Right cardiac atrium (tissue), 5 donors: ENCODE measurements around the gene UMPS. TPM values are rescaled to one million over a fixed set of nuclear protein-coding genes. Genes with fewer than 3 reads are reported as not detected.
A peak's percentile ranks its signal among the peaks of the same experiment; 100 is the strongest.
"Not testable (repeated sequence)": the region's sequence is repeated elsewhere in the genome, so short reads cannot be mapped to it uniquely, and the experiment has no call there.

Experiments
- ATAC-seq, 2 donors: fragments of 200-7000 bp; cut with Tn5 transposase; one replicate each; pipeline versions ENCODE4 v1.8.0 to v1.9.1; 2020; ENCODE audit warnings: moderate library complexity in 2 of 2, mild to moderate bottlenecking in 1 of 2
- DNase-seq, 3 donors: peaks; one replicate each; pipeline ENCODE4 v3.0.0-alpha.2; 2020
- H3K27ac ChIP-seq: one replicate; pipeline ENCODE4 v1.5.1; 2013; ENCODE audit warnings: mild to moderate bottlenecking, low read length, control low read depth, moderate library complexity
- H3K27me3 ChIP-seq: one replicate; pipeline ENCODE4 v1.6.1; 2013; ENCODE audit not compliant: control insufficient read depth, insufficient read depth
- H3K4me1 ChIP-seq: one replicate; pipeline ENCODE4 v1.6.1; 2013; ENCODE audit warnings: low read length; ENCODE audit not compliant: control insufficient read depth, insufficient read depth
- H3K4me3 ChIP-seq: one replicate; pipeline ENCODE4 v1.5.1; 2013; ENCODE audit warnings: low read length, control low read depth
- H3K9me3 ChIP-seq: one replicate; pipeline ENCODE4 v1.6.1; 2013; ENCODE audit warnings: low read length; ENCODE audit not compliant: control insufficient read depth
- WGBS: extraction: QIAGEN DNeasy Blood & Tissue Kit; methylation state at CpG from one replicate; pipeline ENCODE4 v1.1.7; 2013; 5-methylcytosine and 5-hydroxymethylcytosine counted together
- intact Hi-C, 4 donors: fragments of 100-400 bp; cut with DNase I; formaldehyde crosslinking; loops; one replicate each; pipeline versions ENCODE4 v1.11.0 to v1.14.0; 2022 to 2023
- polyA plus RNA-seq: library from polyadenylated mRNA; stranded (reverse); fragments of 200-250 nt; gene quantifications from one replicate; pipeline ENCODE4 v1.2.3, GENCODE V29; 2013
- total RNA-seq, 4 donors: library from RNA; stranded (reverse); fragmentation: NEBNext Ultra II Directional; extraction: Animal tissue kit (Norgen Biotek cat#: 25700); gene quantifications; one replicate each; pipeline ENCODE4 v1.2.1, GENCODE V29; 2021
- donor health status: healthy with polysubstance abuse.
- donor health status: DM: no; HTN: yes; CAD: no.
- donor health status: DM: no; HTN: no; CAD: no.
- donor health status: DM: no; HTN: yes; CAD: no; lungs with severe emphysema.
- donor health status: DM: yes; HTN: yes; CAD: no.

Gene UMPS
- total and polyA plus RNA-seq, 5 donors = 4.2 to 12.8 (median 10.4) TPM

GRCh38 chr3:124752051-124752450, 21.8 kb downstream of the UMPS start:
- Histone ChIP-seq H3K4me3 (no peak overlapping the region), H3K4me1 (no peaks in the 10 kb centered on the region), H3K27ac (no peak overlapping the region), H3K27me3 (no peaks in the 10 kb centered on the region), H3K9me3 (no peaks in the 10 kb centered on the region)
- WGBS = 85% methylated on average over 3 of the region's 3 CpGs
- ATAC-seq (no peak), DNase-seq (no peak)
- intact Hi-C loops = no loop called here

- H3K27me3 ChIP-seq, H3K4me3 ChIP-seq, H3K4me1 ChIP-seq, DNase-seq, H3K27ac ChIP-seq, intact Hi-C loops, ATAC-seq, H3K9me3 ChIP-seq: not testable (repeated sequence)
- 92% methylated on average over 7 of the region's 7 CpGs for WGBS
Observed at GRCh38 chr3:124757926-124758325, 27.7 kb downstream of the UMPS start.

GRCh38 chr3:124758851-124759635, 28.8 kb downstream of the UMPS start:
- Histone ChIP-seq H3K27ac (no peak overlapping the region), H3K27me3 (no peaks in the 10 kb centered on the region), H3K9me3 (no peaks in the 10 kb centered on the region), H3K4me3 (no peak overlapping the region), H3K4me1 (peaks cover 2% of the 10 kb centered on the region)
- no peak for DNase-seq
- 68% methylated on average over 5 of the region's 5 CpGs for WGBS
- ATAC-seq = no peak
- intact Hi-C loops = no loop called here

GRCh38 chr3:124759666-124760401, 29.6 kb downstream of the UMPS start:
- H3K4me1 ChIP-seq = peaks cover 2% of the 10 kb centered on the region
- peak; percentile 3 to 23 for ATAC-seq
- intact Hi-C loops = loop anchor here in 2 of 4 donors (2.0 to 5.0 kb wide), 2 partner anchors 141 to 142 kb away; no protein-coding TSS in a partner anchor
- no peak for DNase-seq
- H3K27me3 ChIP-seq = no peaks in the 10 kb centered on the region
- no peak overlapping the region for H3K4me3 ChIP-seq
- H3K9me3 ChIP-seq = no peaks in the 10 kb centered on the region
- WGBS = 74% methylated on average over 14 of the region's 14 CpGs
- no peak overlapping the region for H3K27ac ChIP-seq

GRCh38 chr3:124760601-124761000, 30.3 kb downstream of the UMPS start:
- H3K4me3 ChIP-seq = no peak overlapping the region
- ATAC-seq = peak; percentile 66 to 72
- peaks cover 2% of the 10 kb centered on the region for H3K4me1 ChIP-seq
- no peaks in the 10 kb centered on the region for H3K9me3 ChIP-seq
- H3K27ac ChIP-seq = no peak overlapping the region
- 42% methylated on average over 2 of the region's 2 CpGs for WGBS
- intact Hi-C loops = loop anchor here in 2 of 4 donors (2.0 to 5.0 kb wide), 2 partner anchors 140 to 142 kb away; no protein-coding TSS in a partner anchor
- H3K27me3 ChIP-seq = no peaks in the 10 kb centered on the region
- DNase-seq = no peak

- 7% methylated on average over 15 of the region's 15 CpGs for whole genome bisulfite sequencing
- H3K4me1 ChIP-seq = peaks cover 2% of the 10 kb centered on the region
- peak; percentile 91 to 96 (median 94) for DNase-seq
- no peak overlapping the region for H3K4me3 ChIP-seq
- intact Hi-C loops = loop anchor here (1.0 to 5.0 kb wide), 3 partner anchors 139 to 141 kb away; no protein-coding TSS in a partner anchor
- peak overlapping the region; percentile 40 for H3K27ac ChIP-seq
- peak; percentile 91 to 93 for ATAC-seq
- H3K27me3 ChIP-seq = no peaks in the 10 kb centered on the region
- H3K9me3 ChIP-seq = no peaks in the 10 kb centered on the region
Observed at GRCh38 chr3:124761250-124761796, 31.1 kb downstream of the UMPS start.

- no peaks in the 10 kb centered on the region for H3K9me3 ChIP-seq
- no peak overlapping the region for H3K4me3 ChIP-seq
- intact Hi-C loops = loop anchor here (1.0 to 5.0 kb wide), 3 partner anchors 139 to 140 kb away; no protein-coding TSS in a partner anchor
- no peak for ATAC-seq
- 75% methylated on average over 6 of the region's 6 CpGs for WGBS
- H3K27me3 ChIP-seq = no peaks in the 10 kb centered on the region
- H3K4me1 ChIP-seq = peaks cover 2% of the 10 kb centered on the region
- DNase-seq = no peak
- H3K27ac ChIP-seq = no peak overlapping the region
Observed at GRCh38 chr3:124761935-124762660, 31.8 kb downstream of the UMPS start.

- intact Hi-C loops = loop anchor here in 1 of 4 donors (5.0 kb wide), 1 partner anchor 140 kb away; no protein-coding TSS in a partner anchor
- no peaks in the 10 kb centered on the region for H3K9me3 ChIP-seq
- H3K4me3 ChIP-seq = no peak overlapping the region
- no peak overlapping the region for H3K27ac ChIP-seq
- H3K27me3 ChIP-seq = no peaks in the 10 kb centered on the region
- H3K4me1 ChIP-seq = peaks cover 2% of the 10 kb centered on the region
- no peak for DNase-seq
- no peak for ATAC-seq
- WGBS = 78% methylated on average over 4 of the region's 4 CpGs
Observed at GRCh38 chr3:124762661-124763011, 32.4 kb downstream of the UMPS start.

- H3K4me1 ChIP-seq = peaks cover 2% of the 10 kb centered on the region
- H3K27me3 ChIP-seq = no peaks in the 10 kb centered on the region
- no peaks in the 10 kb centered on the region for H3K9me3 ChIP-seq
- no peak overlapping the region for H3K27ac ChIP-seq
- intact Hi-C loops = loop anchor here in 1 of 4 donors (5.0 kb wide), 1 partner anchor 139 kb away; no protein-coding TSS in a partner anchor
- WGBS = 89% methylated on average over 8 of the region's 8 CpGs
- ATAC-seq (no peak), DNase-seq (no peak)
- no peak overlapping the region for H3K4me3 ChIP-seq
Observed at GRCh38 chr3:124763206-124763605, 33.0 kb downstream of the UMPS start.

- Histone ChIP-seq H3K4me3 (no peak overlapping the region), H3K4me1 (peaks cover 2% of the 10 kb centered on the region), H3K27me3 (no peaks in the 10 kb centered on the region), H3K27ac (no peak overlapping the region), H3K9me3 (no peaks in the 10 kb centered on the region)
- no peak for DNase-seq
- ATAC-seq = no peak
- WGBS = 92% methylated on average over 15 of the region's 15 CpGs
- intact Hi-C loops = loop anchor here in 1 of 4 donors (5.0 kb wide), 1 partner anchor 138 kb away; no protein-coding TSS in a partner anchor
Observed at GRCh38 chr3:124763644-124764358, 33.5 kb downstream of the UMPS start.
